DOHH2 (cell line): ENCODE data around the gene IGF1R.

Experiments
- H3F3A ChIP-seq: fragments of 200-600 bp; sonication (generic), shearing (Covaris generic); 2 replicates; pipeline ENCODE4 v1.6.0; 2016; ENCODE audit warnings: antibody characterized with exemption, mild to moderate bottlenecking; ENCODE audit not compliant: control insufficient read depth, insufficient read depth
- H3K27ac ChIP-seq: fragments of 200-600 bp; sonication (generic); 2 replicates; pipeline ENCODE4 v1.5.1; 2014; ENCODE audit warnings: low read depth, mild to moderate bottlenecking, low read length, moderate library complexity
- H3K27me3 ChIP-seq: fragments of 200-600 bp; sonication (generic); 2 replicates; pipeline ENCODE4 v1.6.1; 2014; ENCODE audit warnings: mild to moderate bottlenecking, low read length, mixed read lengths; ENCODE audit not compliant: control insufficient read depth
- H3K36me3 ChIP-seq: fragments of 200-600 bp; sonication (generic); 2 replicates; pipeline ENCODE4 v1.6.1; 2014; ENCODE audit warnings: mild to moderate bottlenecking, low read length, moderate library complexity, mixed read lengths; ENCODE audit not compliant: control insufficient read depth
- H3K4me1 ChIP-seq: fragments of 200-600 bp; sonication (generic); 2 replicates; pipeline ENCODE4 v1.6.1; 2014; ENCODE audit warnings: mild to moderate bottlenecking, low read length, mixed read lengths; ENCODE audit not compliant: control insufficient read depth
- H3K4me2 ChIP-seq: fragments of 200-600 bp; sonication (generic); 2 replicates; pipeline ENCODE4 v1.6.0; 2014; ENCODE audit warnings: mild to moderate bottlenecking, low read length, moderate library complexity
- H3K4me3 ChIP-seq: fragments of 200-600 bp; sonication (generic); 2 replicates; pipeline ENCODE4 v1.5.1; 2014; ENCODE audit warnings: mild to moderate bottlenecking, low read length, mixed read lengths
- H3K79me2 ChIP-seq: fragments of 200-600 bp; sonication (generic); 2 replicates; pipeline ENCODE4 v1.6.1; 2014; ENCODE audit warnings: mild to moderate bottlenecking, low read length, mixed read lengths; ENCODE audit not compliant: control insufficient read depth
- H3K9me2 ChIP-seq: fragments of 200-600 bp; sonication (generic); replicated peaks from 2 replicates; pipeline ENCODE4 v1.6.1; 2014; ENCODE audit warnings: mild to moderate bottlenecking, low read length, mixed read lengths; ENCODE audit not compliant: control insufficient read depth
- H3K9me3 ChIP-seq: fragments of 200-600 bp; sonication (generic); 2 replicates; pipeline ENCODE4 v1.6.1; 2014; ENCODE audit warnings: antibody characterized with exemption, low read length, mixed read lengths; ENCODE audit not compliant: control insufficient read depth, insufficient read depth
- H4K20me1 ChIP-seq: fragments of 200-600 bp; sonication (generic); 2 replicates; pipeline ENCODE4 v1.6.0; 2014; ENCODE audit warnings: low read depth, mild to moderate bottlenecking, antibody characterized with exemption, low read length, moderate library complexity; ENCODE audit not compliant: control insufficient read depth, insufficient read depth
- EZH2phosphoT487 ChIP-seq: fragments of 200-600 bp; sonication (generic); IDR thresholded peaks from 2 replicates; pipeline ENCODE4 v1.6.1; 2017; ENCODE audit warnings: borderline replicate concordance, mild to moderate bottlenecking, antibody characterized with exemption, low read length, moderate library complexity, mixed read lengths
- TF ChIP-seq, protein P1 (sequence below): fragments of 200-600 bp; sonication (generic); IDR thresholded peaks from one replicate; pipeline ENCODE4 v1.5.1; 2014; ENCODE audit warnings: antibody characterized with exemption, mild to moderate bottlenecking, low read depth, low read length; ENCODE audit not compliant: poor library complexity, severe bottlenecking

The IGF1R gene

DNA sequence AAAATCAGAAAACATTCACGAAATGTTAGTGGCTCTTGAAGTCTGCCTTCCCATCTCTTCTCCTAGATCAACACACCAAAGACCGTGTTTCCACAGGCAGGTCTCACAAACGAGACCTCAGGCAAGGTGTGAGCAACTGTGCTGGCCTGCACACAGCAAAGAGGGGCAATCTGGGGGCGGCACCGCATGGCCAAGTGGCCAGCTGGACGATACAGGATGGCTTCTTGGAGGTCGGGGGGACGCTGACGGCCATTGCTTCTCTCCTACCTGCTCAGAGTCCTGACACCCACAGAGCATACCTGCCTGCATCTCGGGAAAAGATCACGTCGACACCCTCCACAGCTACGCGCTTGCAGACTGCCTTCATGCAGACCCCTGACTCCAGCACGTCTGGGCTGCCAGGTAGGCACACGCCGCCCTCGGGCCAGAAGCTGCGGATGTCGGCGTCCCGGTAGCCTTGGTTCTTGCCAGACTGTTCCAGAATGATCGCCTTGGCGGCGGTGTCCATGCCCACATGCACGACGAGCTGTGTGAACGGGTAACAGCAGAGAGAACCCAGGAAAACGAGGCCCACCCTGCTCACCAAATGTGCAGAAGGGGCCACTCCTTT is 320.9 kb downstream of the IGF1R start:
- no peak for TF ChIP-seq EZH2phosphoT487
- TF ChIP-seq, protein P1, sequence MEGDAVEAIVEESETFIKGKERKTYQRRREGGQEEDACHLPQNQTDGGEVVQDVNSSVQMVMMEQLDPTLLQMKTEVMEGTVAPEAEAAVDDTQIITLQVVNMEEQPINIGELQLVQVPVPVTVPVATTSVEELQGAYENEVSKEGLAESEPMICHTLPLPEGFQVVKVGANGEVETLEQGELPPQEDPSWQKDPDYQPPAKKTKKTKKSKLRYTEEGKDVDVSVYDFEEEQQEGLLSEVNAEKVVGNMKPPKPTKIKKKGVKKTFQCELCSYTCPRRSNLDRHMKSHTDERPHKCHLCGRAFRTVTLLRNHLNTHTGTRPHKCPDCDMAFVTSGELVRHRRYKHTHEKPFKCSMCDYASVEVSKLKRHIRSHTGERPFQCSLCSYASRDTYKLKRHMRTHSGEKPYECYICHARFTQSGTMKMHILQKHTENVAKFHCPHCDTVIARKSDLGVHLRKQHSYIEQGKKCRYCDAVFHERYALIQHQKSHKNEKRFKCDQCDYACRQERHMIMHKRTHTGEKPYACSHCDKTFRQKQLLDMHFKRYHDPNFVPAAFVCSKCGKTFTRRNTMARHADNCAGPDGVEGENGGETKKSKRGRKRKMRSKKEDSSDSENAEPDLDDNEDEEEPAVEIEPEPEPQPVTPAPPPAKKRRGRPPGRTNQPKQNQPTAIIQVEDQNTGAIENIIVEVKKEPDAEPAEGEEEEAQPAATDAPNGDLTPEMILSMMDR, result no peak
- H3F3A ChIP-seq, result no peaks in the 10 kb centered on the region
- H3K27me3 ChIP-seq, result no peaks in the 10 kb centered on the region
- no peaks in the 10 kb centered on the region for H3K9me3 ChIP-seq
- H3K4me3 ChIP-seq, result no peak overlapping the region
- H3K36me3 ChIP-seq, result no peaks in the 10 kb centered on the region
- no peaks in the 10 kb centered on the region for H3K4me1 ChIP-seq
- H3K9me2 ChIP-seq, result no peaks in the 10 kb centered on the region
- no peaks in the 10 kb centered on the region for H4K20me1 ChIP-seq
- H3K4me2 ChIP-seq, result no peak overlapping the region
- no peaks in the 10 kb centered on the region for H3K79me2 ChIP-seq
- H3K27ac ChIP-seq, result no peak overlapping the region

DNA sequence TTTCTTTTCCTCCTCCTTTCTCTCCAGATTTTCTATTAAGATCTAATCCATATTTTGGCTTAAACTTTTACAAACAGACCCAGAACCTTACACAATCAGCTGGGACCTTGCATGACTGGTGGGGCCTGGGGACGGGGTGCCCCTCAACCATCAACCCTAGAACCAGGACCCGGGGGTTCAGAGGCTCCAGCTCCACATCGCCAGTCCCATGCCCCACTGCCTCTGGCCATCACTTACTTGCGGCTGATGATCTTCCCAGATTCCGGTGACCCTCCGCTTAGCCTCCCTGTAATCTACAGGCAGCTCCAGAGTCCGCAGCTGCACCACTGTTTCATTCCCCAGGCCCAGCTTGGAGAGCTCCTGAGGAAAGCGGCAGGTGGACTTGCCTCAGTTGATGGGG is 322.5 kb downstream of the IGF1R start:
- H3K4me2 ChIP-seq, result no peak overlapping the region
- H3K9me3 ChIP-seq, result no peaks in the 10 kb centered on the region
- H3K27me3 ChIP-seq, result no peaks in the 10 kb centered on the region
- no peak overlapping the region for H3K27ac ChIP-seq
- no peak overlapping the region for H3K4me3 ChIP-seq
- H3K9me2 ChIP-seq, result no peaks in the 10 kb centered on the region
- no peaks in the 10 kb centered on the region for H3F3A ChIP-seq
- no peaks in the 10 kb centered on the region for H3K79me2 ChIP-seq
- no peaks in the 10 kb centered on the region for H3K36me3 ChIP-seq
- no peaks in the 10 kb centered on the region for H3K4me1 ChIP-seq
- H4K20me1 ChIP-seq, result no peaks in the 10 kb centered on the region
- TF ChIP-seq, protein P1, result no peak
- TF ChIP-seq EZH2phosphoT487, result no peak

DNA sequence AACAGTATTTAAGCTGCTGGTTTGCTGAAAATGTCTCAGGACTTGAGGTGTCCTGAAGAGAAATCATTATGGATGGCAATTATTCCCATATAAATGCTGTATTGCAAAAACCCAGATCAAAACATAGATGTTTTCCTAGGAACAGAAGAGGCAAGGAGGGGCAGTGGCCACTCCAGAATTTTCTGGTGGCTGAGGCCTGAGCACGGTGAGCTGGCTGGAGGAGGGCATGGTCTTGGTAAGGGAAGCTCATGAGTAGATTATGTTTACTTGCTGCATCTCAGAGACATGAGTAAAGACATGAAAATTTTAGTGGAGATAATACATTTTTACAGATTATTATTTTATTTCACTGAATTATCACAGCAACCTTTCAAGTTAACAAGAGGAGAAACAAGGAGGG is 328.2 kb downstream of the IGF1R start:
- Histone ChIP-seq H3F3A (no peaks in the 10 kb centered on the region), H3K27me3 (no peaks in the 10 kb centered on the region), H3K4me3 (no peak overlapping the region), H3K36me3 (no peaks in the 10 kb centered on the region), H3K9me3 (no peaks in the 10 kb centered on the region), H4K20me1 (no peaks in the 10 kb centered on the region), H3K27ac (no peak overlapping the region), H3K4me1 (no peaks in the 10 kb centered on the region), H3K79me2 (no peaks in the 10 kb centered on the region), H3K9me2 (no peaks in the 10 kb centered on the region), H3K4me2 (no peak overlapping the region)
- TF ChIP-seq EZH2phosphoT487, result no peak
- TF ChIP-seq, protein P1, result no peak

DNA sequence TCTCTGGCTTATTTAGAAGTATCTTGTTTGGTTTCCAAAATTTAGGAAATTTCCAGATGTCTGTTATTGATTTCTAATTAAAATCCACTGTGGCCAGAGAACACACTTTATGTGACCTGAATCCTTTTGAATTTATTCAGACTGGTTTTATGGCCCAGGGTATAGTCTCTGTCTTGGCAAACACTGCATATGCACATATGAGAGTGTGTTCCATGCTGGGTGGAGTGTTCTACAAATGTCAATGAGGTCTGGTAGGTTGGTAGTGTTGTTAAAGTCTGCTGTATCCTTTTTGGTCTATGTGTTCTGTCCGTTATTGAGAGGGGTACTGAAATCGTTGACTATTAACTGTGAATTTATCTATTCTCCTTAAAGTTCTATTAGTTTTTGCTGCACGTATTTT is 329.1 kb downstream of the IGF1R start:
- Histone ChIP-seq H3K79me2 (no peaks in the 10 kb centered on the region), H3K36me3 (no peaks in the 10 kb centered on the region), H3K9me2 (no peaks in the 10 kb centered on the region), H3K4me1 (no peaks in the 10 kb centered on the region), H3K4me2 (no peak overlapping the region), H4K20me1 (no peaks in the 10 kb centered on the region), H3K27ac (no peak overlapping the region), H3K9me3 (no peaks in the 10 kb centered on the region), H3F3A (no peaks in the 10 kb centered on the region), H3K4me3 (no peak overlapping the region), H3K27me3 (no peaks in the 10 kb centered on the region)
- TF ChIP-seq EZH2phosphoT487, result no peak
- TF ChIP-seq, protein P1, result no peak
